ENCODE measurements around the gene TCEA2. TPM values are rescaled to one million over a fixed set of nuclear protein-coding genes. Genes with fewer than 3 reads are reported as not detected.

The TCEA2 gene
- total and polyA plus RNA-seq, 2 of the 13 experiments (the other 11 are each of a cell fraction or from before 2014, with no cell fraction given), result 28.1 to 33.7 TPM

GRCh38 chr20:64023361-64024140 is 39.4 kb upstream of the TCEA2 start (continued):
- TF ChIP-seq ZNF318 (CRISPR knock-in tag; IDR thresholded peaks at IDR 0.05) (peak; percentile 62; the same call in 1 of the 2 replicates), ZNF234 (CRISPR knock-in tag; conservative IDR thresholded peaks at IDR 0.05) (no peak), ERF (CRISPR knock-in tag; IDR thresholded peaks at IDR 0.05) (0 out of 2 replicates have a peak, but pooled peaks have one; percentile 6), LCORL (IDR thresholded peaks at IDR 0.05) (no peak), LCORL (CRISPR knock-in tag; IDR thresholded peaks at IDR 0.05) (no peak), SKIL (CRISPR knock-in tag; IDR thresholded peaks at IDR 0.05; ENCODE audit: borderline replicate concordance) (no peak), ZFY (CRISPR knock-in tag; IDR thresholded peaks at IDR 0.05) (no peak; the same call in 1 of the 2 replicates), ZNF12 (CRISPR knock-in tag; IDR thresholded peaks at IDR 0.05) (no peak), ONECUT2 (CRISPR knock-in tag; IDR thresholded peaks at IDR 0.05) (no peak), SETDB1 (CRISPR knock-in tag; IDR thresholded peaks at IDR 0.05; ENCODE audit: borderline replicate concordance) (no peak), PLRG1 (conservative IDR thresholded peaks at IDR 0.05) (no peak), PITX1 (CRISPR knock-in tag; IDR thresholded peaks at IDR 0.05) (no peak), BRD4 (CRISPR knock-in tag; IDR thresholded peaks at IDR 0.05) (peak; percentile 69), ESRRA (CRISPR knock-in tag; IDR thresholded peaks at IDR 0.05; ENCODE audit: low read depth) (no peak; the same call in 1 of the 2 replicates), ZSCAN20 (CRISPR knock-in tag; IDR thresholded peaks at IDR 0.05; ENCODE audit: borderline replicate concordance) (no peak), SP2 (CRISPR knock-in tag; IDR thresholded peaks at IDR 0.05) (no peak), ZNF781 (CRISPR knock-in tag; IDR thresholded peaks at IDR 0.05; ENCODE audit: borderline replicate concordance, not compliant biosample characterization) (peak; percentile 84), ZNF841 (CRISPR knock-in tag; IDR thresholded peaks at IDR 0.05; ENCODE audit: borderline replicate concordance) (no peak), TRIM22 (IDR thresholded peaks at IDR 0.05) (no peak)
